ENCODE results near the gene DLX3.

DLX3 gene

DNA sequence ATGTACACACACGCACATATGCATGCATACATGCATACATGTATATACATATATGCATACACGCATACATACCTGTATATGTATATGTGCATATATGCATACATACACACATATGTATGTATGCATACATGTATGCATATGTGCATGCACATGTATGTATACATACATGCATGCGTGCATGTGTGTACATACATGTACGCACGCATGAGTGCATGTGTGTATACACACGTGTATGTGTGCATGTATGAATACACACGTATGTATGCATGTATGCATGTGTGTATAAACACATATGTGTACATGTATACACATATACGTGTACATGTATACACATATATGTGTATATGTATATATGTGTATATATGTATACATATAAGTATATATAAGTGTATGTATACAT, 28.5 kb upstream of the DLX3 start:
- DNase-seq (ENCODE audit: low read depth in 2 of 2): no peak

GRCh38 chr17:50022463-50023130, 27.6 kb upstream of the DLX3 start:
- no peak for DNase-seq (ENCODE audit: low read depth in 2 of 2)

DNA sequence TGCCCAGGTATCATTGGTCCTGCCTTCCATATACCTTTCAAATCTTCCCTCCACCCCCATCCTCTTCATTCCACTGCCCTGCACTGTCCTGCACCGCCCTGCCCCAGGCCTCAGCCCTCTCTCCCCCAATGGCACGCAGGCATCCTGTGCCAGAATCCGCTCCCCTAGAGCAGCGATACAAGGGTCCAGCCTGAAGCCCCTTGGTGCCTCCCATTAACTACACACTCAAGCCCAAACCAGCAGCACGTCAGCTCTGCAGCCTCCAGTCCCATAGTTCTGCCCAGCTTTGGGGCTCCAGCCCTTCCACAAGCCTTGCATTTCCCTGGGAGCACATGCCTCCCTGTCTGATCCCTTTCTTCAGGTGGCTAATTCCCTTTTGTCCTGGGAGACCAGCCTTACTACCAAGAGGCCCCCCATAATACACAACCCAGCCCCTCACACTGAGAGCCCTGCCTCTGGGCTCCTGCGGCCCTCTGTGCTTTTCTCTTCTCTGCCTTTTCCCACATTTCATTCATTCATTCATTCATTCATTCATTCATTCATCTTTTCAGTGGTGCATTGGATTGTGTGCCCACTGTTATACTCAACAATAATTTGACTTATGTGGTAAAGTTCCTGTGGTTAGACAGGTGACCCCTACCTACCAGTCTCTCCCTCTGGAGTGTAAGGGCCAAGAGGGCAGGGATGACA, 26.8 kb upstream of the DLX3 start:
- DNase-seq (ENCODE audit: low read depth in 2 of 2): no peak

GRCh38 chr17:50020841-50021599, 26.0 kb upstream of the DLX3 start:
- DNase-seq (ENCODE audit: low read depth in 2 of 2): no peak

DNA sequence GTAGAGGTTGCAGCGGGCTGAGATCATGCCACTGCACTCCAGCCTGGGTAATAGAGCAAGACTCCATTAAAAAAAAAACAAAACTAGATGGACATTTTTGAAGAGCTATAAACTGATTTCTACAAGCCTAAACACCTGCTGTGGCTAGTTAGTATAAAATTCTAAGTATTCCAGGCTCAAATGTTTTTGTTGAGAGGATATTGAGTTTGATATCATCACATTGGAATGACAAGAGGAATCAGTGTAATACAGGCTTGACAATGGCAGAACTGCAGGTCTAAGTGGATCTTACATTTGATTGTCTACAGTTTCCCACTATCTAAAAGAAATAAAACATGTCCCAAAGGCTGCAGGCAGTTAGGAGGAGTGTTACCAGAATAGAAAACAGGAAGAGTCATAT, 23.9 kb upstream of the DLX3 start:
- no peak for DNase-seq (ENCODE audit: low read depth in 2 of 2)

DNA sequence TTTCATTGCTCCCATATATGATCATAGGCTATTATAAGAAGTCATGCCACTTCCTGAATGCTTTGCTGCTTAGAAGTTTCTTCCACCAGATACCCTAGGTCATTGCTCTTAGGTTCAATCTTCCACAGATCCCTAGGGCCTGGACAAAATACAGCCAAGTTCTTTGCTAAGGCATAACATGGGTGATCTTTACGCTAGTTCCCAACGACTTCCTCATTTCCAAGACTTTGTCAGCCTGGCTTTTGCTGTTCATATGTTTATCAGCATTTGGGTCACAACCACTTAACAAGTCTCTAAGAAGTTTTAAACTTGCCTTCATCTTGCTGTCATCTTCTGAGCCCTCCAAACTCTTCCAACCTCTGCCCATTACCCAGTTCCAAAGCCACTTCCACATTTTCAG, 20.1 kb upstream of the DLX3 start:
- no peak for DNase-seq (ENCODE audit: low read depth in 2 of 2)

DNA sequence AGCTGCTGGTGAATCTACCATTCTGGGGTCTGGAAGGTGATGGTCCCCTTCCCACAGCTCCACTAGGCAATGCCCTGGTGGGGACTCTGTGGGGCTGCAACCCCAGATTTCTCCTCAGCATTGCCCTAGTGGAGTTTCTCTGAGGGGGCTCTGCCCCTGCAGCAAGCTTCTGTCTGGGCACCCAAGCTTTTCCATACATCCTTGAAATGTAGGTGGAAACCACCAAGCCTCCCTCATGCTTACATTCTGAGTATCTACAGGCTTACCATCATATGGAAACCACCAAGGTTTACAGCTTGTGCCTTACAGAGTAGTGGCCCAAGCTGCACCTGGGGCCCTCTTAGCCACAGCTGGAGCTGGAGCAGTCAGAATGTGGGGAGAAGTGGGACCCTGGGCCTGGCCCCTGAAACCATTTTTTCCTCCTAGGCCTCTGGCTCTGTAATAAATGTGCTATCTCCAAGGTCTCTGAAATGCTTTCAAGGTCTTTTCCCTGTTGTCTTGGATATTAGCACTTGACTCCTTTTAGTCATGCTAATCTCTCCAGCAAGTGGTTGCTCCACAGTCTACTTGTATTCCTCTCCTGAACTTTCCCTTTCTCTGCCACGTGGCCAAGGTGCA, 19.6 kb upstream of the DLX3 start:
- no peak for DNase-seq (ENCODE audit: low read depth in 2 of 2)

DNA sequence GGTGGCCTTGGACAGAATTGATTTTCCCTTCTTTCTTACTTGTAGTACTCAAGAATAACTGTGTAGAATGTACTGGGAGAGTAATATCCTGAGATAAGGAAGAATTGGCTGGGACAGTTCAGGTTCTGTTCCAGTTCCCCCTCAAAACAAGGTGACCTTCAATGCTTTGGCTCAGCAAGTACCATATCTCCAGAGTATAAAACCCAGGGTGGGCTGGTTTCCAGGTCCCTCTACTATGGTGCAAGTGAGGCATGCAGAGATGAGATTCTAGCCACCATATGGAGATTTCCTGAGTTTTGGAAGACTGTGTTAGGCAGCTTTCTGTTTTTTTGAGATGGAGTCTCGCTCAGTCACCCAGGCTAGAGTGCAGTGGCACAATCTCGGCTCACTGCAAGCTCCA, 18.1 kb upstream of the DLX3 start:
- no peak for DNase-seq (ENCODE audit: low read depth in 2 of 2)

- DNase-seq (ENCODE audit: low read depth in 2 of 2): no peak
Observed at GRCh38 chr17:50009282-50009681, 14.3 kb upstream of the DLX3 start.

GRCh38 chr17:50003911-50004310, 8.9 kb upstream of the DLX3 start:
- no peak for DNase-seq (ENCODE audit: low read depth in 2 of 2)

- DNase-seq (ENCODE audit: low read depth in 2 of 2): no peak
Observed at GRCh38 chr17:49998836-49999511, 4.0 kb upstream of the DLX3 start.

DNA sequence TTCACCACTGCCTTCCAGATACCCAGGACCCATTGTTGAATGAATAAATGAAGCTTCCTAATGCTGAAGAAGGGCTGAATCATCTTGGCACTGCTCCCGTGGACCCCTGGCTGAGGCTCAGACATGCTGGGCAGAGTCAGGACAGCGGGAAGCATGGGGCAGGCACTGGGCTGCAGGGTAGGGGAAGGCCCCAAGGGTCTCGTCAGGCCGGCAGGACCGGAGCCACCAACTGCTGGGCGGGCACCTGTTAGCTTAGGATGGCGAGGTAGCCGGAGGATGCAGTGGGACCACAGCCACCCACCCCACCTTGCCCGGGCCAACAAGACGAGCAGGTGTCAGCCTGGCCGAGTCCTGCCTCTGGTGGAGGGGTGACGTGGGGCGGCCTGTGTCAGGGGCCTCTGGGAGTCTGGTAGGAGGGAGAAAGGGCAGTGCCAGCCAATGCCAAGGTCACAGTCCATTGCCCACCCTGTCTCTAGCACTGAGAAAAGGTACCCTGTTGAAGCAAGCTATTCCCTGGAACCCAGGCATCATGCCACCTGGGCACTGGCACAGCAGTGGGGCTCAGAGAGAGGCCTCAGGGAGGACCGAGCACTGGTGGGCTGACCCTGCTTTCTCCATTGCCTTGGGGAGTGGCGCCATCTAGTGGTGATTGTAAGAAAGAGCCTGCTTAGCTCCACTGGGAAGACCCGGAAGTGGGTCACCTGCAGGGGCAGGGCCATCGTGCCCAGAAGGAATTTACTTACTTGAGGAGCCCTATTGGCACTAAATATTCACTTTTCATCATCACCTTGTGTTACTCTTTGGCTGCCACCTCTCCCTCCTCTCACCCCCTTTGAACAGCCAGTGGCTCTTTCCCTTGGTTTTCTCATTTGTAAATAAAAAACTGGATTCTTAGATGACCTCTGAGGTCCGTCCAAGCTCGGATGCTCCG, 3.0 kb upstream of the DLX3 start:
- peak; percentile 73 to 79 for DNase-seq (ENCODE audit: low read depth in 2 of 2)

DNA sequence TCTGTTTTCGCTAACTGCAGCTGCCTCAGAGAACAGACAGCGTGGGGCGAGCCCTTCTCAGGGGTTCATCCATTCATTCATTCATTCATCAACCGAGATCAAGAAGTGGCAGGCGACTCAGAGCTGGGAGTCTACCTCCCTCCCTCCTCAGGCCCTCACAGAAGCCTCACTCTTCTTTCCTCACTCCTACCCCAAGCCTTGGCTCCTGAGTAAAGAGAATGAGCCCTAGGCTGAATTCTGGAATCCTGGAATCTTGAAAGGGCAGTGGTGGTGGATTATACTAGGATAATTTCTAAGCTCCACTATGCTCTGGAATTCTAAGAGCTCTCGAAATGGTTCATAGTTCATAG, 2.3 kb upstream of the DLX3 start:
- DNase-seq (ENCODE audit: low read depth in 2 of 2): no peak

DNA sequence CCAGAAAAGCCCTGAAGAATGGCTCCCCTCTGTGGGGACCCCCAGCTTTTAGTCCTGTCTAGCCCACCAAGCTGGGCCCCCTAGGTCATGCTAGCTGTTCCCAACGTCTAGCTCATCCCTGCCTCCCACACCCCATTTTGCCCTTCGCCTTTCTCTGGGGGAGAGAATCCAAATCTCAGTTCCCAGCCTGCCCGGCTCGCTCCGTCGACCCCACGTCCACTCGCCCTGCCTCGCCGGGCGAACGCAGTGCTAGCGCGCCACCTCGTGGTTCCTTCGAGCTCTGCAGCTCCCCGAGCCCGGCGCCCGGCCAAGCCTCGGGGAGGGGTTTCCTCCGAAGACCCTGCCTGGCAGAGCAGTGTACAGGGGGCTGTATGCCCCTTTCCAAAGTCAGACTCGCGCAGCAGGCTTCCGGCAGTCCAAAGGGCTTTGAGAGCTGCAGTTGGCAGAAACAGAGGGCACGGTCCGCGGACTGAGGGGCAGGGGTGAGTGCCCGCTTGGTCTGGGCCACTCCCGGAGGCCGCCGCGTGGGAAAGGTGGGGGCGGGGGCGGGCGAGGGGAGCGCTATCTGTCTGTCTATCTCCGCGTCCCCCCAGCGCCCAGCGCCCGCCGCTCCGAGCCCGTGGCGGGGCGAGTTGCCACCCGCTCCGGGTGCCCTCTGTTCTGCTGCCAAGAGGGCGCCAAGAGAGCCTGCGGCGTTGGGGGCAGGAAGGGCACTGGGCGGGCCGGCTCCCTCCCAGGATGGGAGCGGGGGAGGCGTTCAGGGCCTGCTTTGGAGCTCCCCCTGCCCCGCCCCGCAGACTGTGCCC, 1.7 kb upstream of the DLX3 start:
- peak; percentile 33 to 55 for DNase-seq (ENCODE audit: low read depth in 2 of 2)

DNA sequence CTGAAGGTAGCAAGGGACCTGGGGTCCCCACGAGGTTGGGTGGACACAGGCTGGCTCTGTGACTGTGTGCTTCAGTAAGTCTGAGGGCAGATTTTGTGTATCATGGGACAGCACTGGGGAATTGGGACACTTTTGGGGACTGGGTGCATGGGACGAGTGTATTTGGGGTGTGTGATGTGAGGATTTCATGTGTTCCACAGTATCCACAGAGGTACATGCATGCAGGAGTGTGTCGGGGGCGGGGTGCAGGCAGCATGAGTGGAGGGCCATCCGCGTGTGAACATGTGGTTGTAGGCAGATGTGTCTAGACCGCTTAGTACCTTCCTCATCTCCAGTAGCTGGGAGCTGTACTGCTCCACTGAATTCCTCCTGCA, 1.1 kb upstream of the DLX3 start:
- no peak for DNase-seq (ENCODE audit: low read depth in 2 of 2)

GRCh38 chr17:49994085-49995054, 654 bp downstream of the DLX3 start:
- DNase-seq (ENCODE audit: low read depth in 2 of 2): no peak

DNA sequence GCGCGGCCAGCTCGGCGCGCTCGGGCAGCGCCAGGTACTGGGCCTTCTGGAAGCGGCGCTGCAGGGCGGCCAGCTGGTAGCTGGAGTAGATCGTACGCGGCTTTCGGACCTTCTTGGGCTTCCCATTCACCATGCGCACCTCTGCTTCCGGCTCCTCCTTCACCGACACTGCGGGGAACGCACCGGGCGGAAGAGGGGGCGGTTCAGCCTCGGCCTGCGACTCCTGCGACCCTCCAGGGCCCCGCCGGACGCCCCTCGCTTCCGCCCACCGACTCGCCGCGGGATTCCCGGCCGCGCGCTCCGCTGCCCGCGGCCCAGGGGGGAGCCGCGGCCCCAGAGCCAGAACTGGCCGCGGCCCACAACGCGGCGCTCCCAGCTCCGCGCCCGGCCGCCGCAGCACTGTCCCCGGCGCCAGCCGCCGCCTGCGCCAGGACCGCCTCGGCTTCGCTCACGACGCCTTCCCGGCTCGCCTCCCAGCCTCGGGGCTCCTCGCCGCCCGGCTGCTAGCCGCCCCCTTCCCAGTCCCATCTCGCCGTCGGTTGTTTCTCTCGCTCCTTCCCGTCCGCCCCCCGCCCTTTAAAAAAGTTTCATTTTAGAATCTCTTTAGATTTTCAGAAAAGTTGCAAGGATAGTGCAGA, 1.5 kb downstream of the DLX3 start:
- no peak for DNase-seq (ENCODE audit: low read depth in 2 of 2)

GRCh38 chr17:49992933-49993422, 2.0 kb downstream of the DLX3 start:
- no peak for DNase-seq (ENCODE audit: low read depth in 2 of 2)
